A549 (cell line): ENCODE results near the gene SDS. TPM values are rescaled to one million over a fixed set of nuclear protein-coding genes. Genes with fewer than 3 reads are reported as not detected.
"Not testable (repeated sequence)": the region's sequence is repeated elsewhere in the genome, so short reads cannot be mapped to it uniquely, and the experiment has no call there.

ENCODE experiments used
- ATAC-seq, 2 experiments: fragments of 200-7000 bp in 1 of 2; fragments of >200 bp in 1 of 2; cut with Nextera tagmentation in 1 of 2; cut with Tn5 transposase in 1 of 2; 3 replicates each; pipeline versions ENCODE4 v1.8.0 to v1.9.1; 2018 to 2020; ENCODE audit warnings: mild to moderate bottlenecking in 1 of 2, moderate library complexity in 1 of 2
- CTCF ChIA-PET: fragments of 300-600 bp; sonication (Branson Sonifier 250); formaldehyde crosslinking; extraction: SDS; loops from one replicate; lab custom pipeline; 2021; ENCODE audit warnings: antibody characterized with exemption, inconsistent platforms; lab: Yijun Ruan, JAX
- POLR2A ChIA-PET: fragments of 350-600 bp; formaldehyde crosslinking; extraction: SDS; loops from one replicate; lab custom pipeline; 2021; ENCODE audit warnings: antibody characterized with exemption, inconsistent platforms; lab: Yijun Ruan, JAX
- DNase-seq, 2 experiments: peaks; one replicate each; pipeline versions ENCODE4 v3.0.0 to v3.0.0-alpha.2; 2011 to 2016; ENCODE audit warnings: low read depth in 1 of 2, low spot score in 1 of 2
- FAIRE-seq: peaks from 2 replicates; lab custom pipeline; 2011; peaks lifted over from hg19 to GRCh38; lab: Jason Lieb, UNC
- H3K27ac ChIP-seq, 2 experiments: fragments of >200 bp; sonication (Bioruptor Twin); formaldehyde crosslinking; 3 replicates each; pipeline ENCODE4 v1.5.1; 2016 to 2017
- H3K4me1 ChIP-seq: fragments of >200 bp; sonication (Bioruptor Twin); formaldehyde crosslinking; 3 replicates; pipeline ENCODE4 v1.6.1; 2016
- H3K4me2 ChIP-seq: fragments of >200 bp; sonication (Bioruptor Twin); formaldehyde crosslinking; 3 replicates; pipeline ENCODE4 v1.6.1; 2016
- H3K4me3 ChIP-seq: fragments of >200 bp; sonication (Bioruptor Twin); formaldehyde crosslinking; 3 replicates; pipeline ENCODE4 v1.5.1; 2016
- H3K9me3 ChIP-seq: fragments of >200 bp; sonication (Bioruptor Twin); formaldehyde crosslinking; 3 replicates; pipeline ENCODE4 v1.6.1; 2016
- CBX2 ChIP-seq: fragments of 200-600 bp; sonication (generic); IDR thresholded peaks from 2 replicates; pipeline ENCODE4 v1.6.1; 2016; ENCODE audit warnings: low read depth, mild to moderate bottlenecking, borderline replicate concordance
- CEBPB ChIP-seq, 2 experiments: fragments of >200 bp in 1 of 2; sonication (Bioruptor Twin) in 1 of 2; formaldehyde crosslinking in 1 of 2; IDR thresholded peaks; 2 replicates each; pipeline ENCODE4 v1.6.1; 2012 to 2016
- CHD2 ChIP-seq: fragments of 150-350 bp; IDR thresholded peaks from 2 replicates; pipeline ENCODE4 v1.6.1; 2014; ENCODE audit warnings: low read length; ENCODE audit not compliant: partially characterized antibody
- CHD4 ChIP-seq: fragments of 200-600 bp; sonication (generic); IDR thresholded peaks from 2 replicates; pipeline ENCODE4 v1.6.1; 2016; ENCODE audit warnings: antibody characterized with exemption, mild to moderate bottlenecking, borderline replicate concordance
- EHF ChIP-seq: fragments of 250-450 bp; sonication (Bioruptor Pico); IDR thresholded peaks from 2 replicates; pipeline ENCODE4 v1.5.0; 2020; ENCODE audit warnings: mild to moderate bottlenecking
- EHMT2 ChIP-seq: fragments of 200-600 bp; sonication (generic); IDR thresholded peaks from 2 replicates; pipeline ENCODE4 v1.6.1; 2016; ENCODE audit warnings: antibody characterized with exemption, low read depth, mild to moderate bottlenecking, moderate library complexity
- FOSB ChIP-seq: fragments of 250-450 bp; sonication (Bioruptor Pico); IDR thresholded peaks from 2 replicates; pipeline ENCODE4 v1.5.0; 2020; ENCODE audit warnings: mild to moderate bottlenecking, moderate library complexity
- FOXS1 ChIP-seq: fragments of 250-450 bp; sonication (Bioruptor Pico); IDR thresholded peaks from 2 replicates; pipeline ENCODE4 v1.5.0; 2020; ENCODE audit warnings: mild to moderate bottlenecking, moderate library complexity
- GATA3 ChIP-seq: IDR thresholded peaks from 2 replicates; pipeline ENCODE4 v1.6.1; 2012; ENCODE audit warnings: borderline replicate concordance
- HEYL ChIP-seq: fragments of 250-450 bp; sonication (Bioruptor Pico); IDR thresholded peaks from 2 replicates; pipeline ENCODE4 v1.8.0; 2021; ENCODE audit warnings: mild to moderate bottlenecking, moderate library complexity
- JUN ChIP-seq, 2 experiments: fragments of >200 bp; sonication (Bioruptor Twin); formaldehyde crosslinking; IDR thresholded peaks; 2 replicates in 1 of 2; 3 replicates in 1 of 2; pipeline ENCODE4 v1.6.1; 2016 to 2017
- KDM1A ChIP-seq: fragments of 200-600 bp; sonication (generic); IDR thresholded peaks from 2 replicates; pipeline ENCODE4 v1.6.1; 2016; ENCODE audit warnings: low read depth, mild to moderate bottlenecking
- MAZ ChIP-seq: fragments of 150-350 bp; IDR thresholded peaks from 2 replicates; pipeline ENCODE4 v1.6.1; 2014; ENCODE audit warnings: antibody characterized with exemption, low read depth, low read length, borderline replicate concordance
- MYC ChIP-seq: IDR thresholded peaks from 2 replicates; pipeline ENCODE4 v1.6.1; 2012; ENCODE audit warnings: mild to moderate bottlenecking, inconsistent platforms, low read length, improper control_type of control experiment, borderline replicate concordance
- NFE2L2 ChIP-seq: fragments of 150-350 bp; conservative IDR thresholded peaks from 2 replicates; pipeline ENCODE4 v1.6.1; 2014; ENCODE audit warnings: low read length
- NR3C1 ChIP-seq: fragments of >200 bp; sonication (Bioruptor Twin); formaldehyde crosslinking; IDR thresholded peaks from 3 replicates; pipeline ENCODE4 v1.6.1; 2017
- PHF8 ChIP-seq: fragments of 200-600 bp; sonication (generic); IDR thresholded peaks from 2 replicates; pipeline ENCODE4 v1.6.1; 2016; ENCODE audit warnings: low read depth, mild to moderate bottlenecking, antibody characterized with exemption, moderate library complexity, borderline replicate concordance
- POLR2AphosphoS2 ChIP-seq: conservative IDR thresholded peaks from 2 replicates; pipeline ENCODE4 v1.6.1; 2012; ENCODE audit warnings: low read length, improper control_type of control experiment, inconsistent platforms
- RAD21 ChIP-seq, 2 experiments: fragments of >200 bp in 1 of 2; sonication (Bioruptor Twin) in 1 of 2; formaldehyde crosslinking in 1 of 2; IDR thresholded peaks in 1 of 2; conservative IDR thresholded peaks in 1 of 2; 2 replicates in 1 of 2; 3 replicates in 1 of 2; pipeline ENCODE4 v1.6.1; 2012 to 2018; ENCODE audit warnings: inconsistent platforms in 1 of 2
- RCOR1 ChIP-seq: fragments of 150-350 bp; IDR thresholded peaks from 2 replicates; pipeline ENCODE4 v1.6.1; 2014; ENCODE audit warnings: antibody characterized with exemption, low read length, low read depth
- RFX5 ChIP-seq: fragments of 450-650 bp; IDR thresholded peaks from 2 replicates; pipeline ENCODE4 v1.7.1; 2014; ENCODE audit warnings: antibody characterized with exemption, mild to moderate bottlenecking, moderate library complexity
- SREBF2 ChIP-seq: fragments of 450-650 bp; IDR thresholded peaks from 2 replicates; pipeline ENCODE4 v1.6.1; 2014; ENCODE audit warnings: mild to moderate bottlenecking, moderate library complexity
- TFCP2L1 ChIP-seq: fragments of 250-450 bp; sonication (Bioruptor Pico); IDR thresholded peaks from 2 replicates; pipeline ENCODE4 v1.5.0; 2021; ENCODE audit warnings: mild to moderate bottlenecking
- ZC3H11A ChIP-seq: fragments of 450-650 bp; IDR thresholded peaks from 2 replicates; pipeline ENCODE4 v1.6.1; 2014; ENCODE audit warnings: antibody characterized with exemption, mild to moderate bottlenecking
- ZFP36 ChIP-seq: fragments of 450-650 bp; IDR thresholded peaks from 2 replicates; pipeline ENCODE4 v1.6.1; 2014; ENCODE audit warnings: borderline replicate concordance; ENCODE audit not compliant: partially characterized antibody
- ZSCAN20 ChIP-seq: fragments of 250-450 bp; sonication (Bioruptor Pico); IDR thresholded peaks from 2 replicates; pipeline ENCODE4 v1.8.0; 2022; ENCODE audit warnings: mild to moderate bottlenecking, moderate library complexity
- WGBS: methylation state at CpG from one replicate; pipeline ENCODE4 v1.1.6; 2017; ENCODE audit errors: missing lambda C conversion rate; 5-methylcytosine and 5-hydroxymethylcytosine counted together
- polyA plus RNA-seq, 4 experiments: library from polyadenylated mRNA; depleted of rRNA in 3 of 4; stranded (reverse); fragments of >200 nt; fragmentation: RNase III in 1 of 4; extraction: RNeasy Plus Mini Kit Qiagen cat#74134 plus additional on column Dnase treatment in 1 of 4; gene quantifications; 2 replicates in 3 of 4; 3 replicates in 1 of 4; pipeline ENCODE4 v1.2.3, GENCODE V29; 2011 to 2017
- TF ChIP-seq, protein P1 (sequence below): fragments of >200 bp; sonication (Bioruptor Twin); formaldehyde crosslinking; IDR thresholded peaks from 2 replicates; pipeline ENCODE4 v1.6.1; 2016
- TF ChIP-seq, protein P2 (sequence below): fragments of 250-450 bp; sonication (Bioruptor Pico); IDR thresholded peaks from 2 replicates; pipeline ENCODE4 v1.5.0; 2021; ENCODE audit warnings: mild to moderate bottlenecking, moderate library complexity, borderline replicate concordance
- TF ChIP-seq, protein P3 (sequence below): fragments of 250-450 bp; sonication (Bioruptor Pico); IDR thresholded peaks from 2 replicates; pipeline ENCODE4 v1.5.0; 2020; ENCODE audit warnings: low read depth, mild to moderate bottlenecking, moderate library complexity
- TF ChIP-seq, protein P4 (sequence below): IDR thresholded peaks from 2 replicates; pipeline ENCODE4 v1.6.1; 2012
- TF ChIP-seq, protein P5 (sequence below): fragments of 200-600 bp; sonication (generic); IDR thresholded peaks from 2 replicates; pipeline ENCODE4 v1.6.1; 2016; ENCODE audit warnings: antibody characterized with exemption, mild to moderate bottlenecking, moderate library complexity

The SDS gene
- polyA plus RNA-seq, 2 of the 4 experiments (the other 2 are of a cell fraction), result 3.9 to 7.3 TPM

DNA sequence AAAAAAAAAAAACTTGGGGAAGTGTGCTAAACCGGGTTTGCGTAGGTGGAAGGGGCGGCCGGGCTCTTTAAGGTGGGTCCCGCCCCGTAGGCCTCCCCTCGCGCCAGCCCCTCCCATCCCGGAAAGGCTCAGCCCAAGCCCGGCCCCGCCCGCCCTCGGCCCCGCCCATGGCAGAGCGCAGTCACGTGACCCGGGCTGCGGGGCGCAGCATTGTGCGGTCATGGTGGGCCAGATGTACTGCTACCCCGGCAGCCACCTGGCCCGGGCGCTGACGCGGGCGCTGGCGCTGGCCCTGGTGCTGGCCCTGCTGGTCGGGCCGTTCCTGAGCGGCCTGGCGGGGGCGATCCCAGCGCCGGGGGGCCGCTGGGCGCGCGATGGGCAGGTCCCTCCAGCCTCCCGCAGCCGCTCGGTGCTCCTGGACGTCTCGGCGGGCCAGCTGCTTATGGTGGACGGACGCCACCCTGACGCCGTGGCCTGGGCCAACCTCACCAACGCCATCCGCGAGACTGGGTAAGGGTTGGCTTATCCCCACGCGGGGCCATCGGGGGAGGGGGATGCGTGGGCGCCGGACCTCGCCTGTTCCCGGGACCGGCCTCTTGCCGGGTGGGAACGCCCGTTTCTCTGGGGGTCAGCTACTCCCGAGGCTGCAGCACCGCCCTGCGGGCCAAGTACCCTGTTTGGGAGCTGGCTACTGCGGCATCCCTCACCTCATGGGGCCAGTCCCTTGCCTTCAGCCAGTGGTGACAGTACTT is 45.1 kb downstream of the SDS start, which contains the start of gene PLBD2 (continued):
- TF ChIP-seq RCOR1, result no peak
- no peak for TF ChIP-seq NFE2L2
- no peak for TF ChIP-seq TFCP2L1
- no peak for TF ChIP-seq ZC3H11A
- no peak for TF ChIP-seq CBX2
- TF ChIP-seq GATA3, result no peak
- TF ChIP-seq PHF8, result peak; percentile 88
- no peak for TF ChIP-seq EHMT2
- no peak for TF ChIP-seq KDM1A
- TF ChIP-seq JUN (IDR thresholded peaks at IDR 0.05), result peak; percentile 26 to 54; a peak in 1 of 5 replicates
- no peak for TF ChIP-seq HEYL
- no peak for TF ChIP-seq FOSB (CRISPR knock-in tag)
- no peak for TF ChIP-seq SREBF2
- no peak for TF ChIP-seq CHD2
- TF ChIP-seq RAD21 (conservative IDR thresholded peaks at IDR 0.05 in 1 of 2, IDR thresholded peaks at IDR 0.05 in 1 of 2), result no peak
- no peak for TF ChIP-seq FOXS1 (CRISPR knock-in tag)
- TF ChIP-seq NR3C1, result no peak
- no peak for TF ChIP-seq CHD4
- TF ChIP-seq, protein P1, sequence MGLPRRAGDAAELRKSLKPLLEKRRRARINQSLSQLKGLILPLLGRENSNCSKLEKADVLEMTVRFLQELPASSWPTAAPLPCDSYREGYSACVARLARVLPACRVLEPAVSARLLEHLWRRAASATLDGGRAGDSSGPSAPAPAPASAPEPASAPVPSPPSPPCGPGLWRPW, result no peak
- TF ChIP-seq ZFP36, result no peak
- no peak for TF ChIP-seq EHF (CRISPR knock-in tag)
- TF ChIP-seq POLR2AphosphoS2, result no peak
- TF ChIP-seq, protein P2, sequence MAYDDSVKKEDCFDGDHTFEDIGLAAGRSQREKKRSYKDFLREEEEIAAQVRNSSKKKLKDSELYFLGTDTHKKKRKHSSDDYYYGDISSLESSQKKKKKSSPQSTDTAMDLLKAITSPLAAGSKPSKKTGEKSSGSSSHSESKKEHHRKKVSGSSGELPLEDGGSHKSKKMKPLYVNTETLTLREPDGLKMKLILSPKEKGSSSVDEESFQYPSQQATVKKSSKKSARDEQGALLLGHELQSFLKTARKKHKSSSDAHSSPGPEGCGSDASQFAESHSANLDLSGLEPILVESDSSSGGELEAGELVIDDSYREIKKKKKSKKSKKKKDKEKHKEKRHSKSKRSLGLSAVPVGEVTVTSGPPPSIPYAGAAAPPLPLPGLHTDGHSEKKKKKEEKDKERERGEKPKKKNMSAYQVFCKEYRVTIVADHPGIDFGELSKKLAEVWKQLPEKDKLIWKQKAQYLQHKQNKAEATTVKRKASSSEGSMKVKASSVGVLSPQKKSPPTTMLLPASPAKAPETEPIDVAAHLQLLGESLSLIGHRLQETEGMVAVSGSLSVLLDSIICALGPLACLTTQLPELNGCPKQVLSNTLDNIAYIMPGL, result no peak
- TF ChIP-seq, protein P3, sequence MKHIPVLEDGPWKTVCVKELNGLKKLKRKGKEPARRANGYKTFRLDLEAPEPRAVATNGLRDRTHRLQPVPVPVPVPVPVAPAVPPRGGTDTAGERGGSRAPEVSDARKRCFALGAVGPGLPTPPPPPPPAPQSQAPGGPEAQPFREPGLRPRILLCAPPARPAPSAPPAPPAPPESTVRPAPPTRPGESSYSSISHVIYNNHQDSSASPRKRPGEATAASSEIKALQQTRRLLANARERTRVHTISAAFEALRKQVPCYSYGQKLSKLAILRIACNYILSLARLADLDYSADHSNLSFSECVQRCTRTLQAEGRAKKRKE (CRISPR knock-in tag), result no peak
- TF ChIP-seq RFX5, result no peak
- TF ChIP-seq, protein P4, sequence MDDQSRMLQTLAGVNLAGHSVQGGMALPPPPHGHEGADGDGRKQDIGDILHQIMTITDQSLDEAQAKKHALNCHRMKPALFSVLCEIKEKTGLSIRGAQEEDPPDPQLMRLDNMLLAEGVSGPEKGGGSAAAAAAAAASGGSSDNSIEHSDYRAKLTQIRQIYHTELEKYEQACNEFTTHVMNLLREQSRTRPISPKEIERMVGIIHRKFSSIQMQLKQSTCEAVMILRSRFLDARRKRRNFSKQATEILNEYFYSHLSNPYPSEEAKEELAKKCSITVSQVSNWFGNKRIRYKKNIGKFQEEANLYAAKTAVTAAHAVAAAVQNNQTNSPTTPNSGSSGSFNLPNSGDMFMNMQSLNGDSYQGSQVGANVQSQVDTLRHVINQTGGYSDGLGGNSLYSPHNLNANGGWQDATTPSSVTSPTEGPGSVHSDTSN, result no peak
- peak; percentile 71; the same call in 1 of the 2 replicates for TF ChIP-seq MYC
- TF ChIP-seq CEBPB (IDR thresholded peaks at IDR 0.05), result no peak
- no peak for TF ChIP-seq MAZ
- no peak for TF ChIP-seq ZSCAN20
- TF ChIP-seq, protein P5, sequence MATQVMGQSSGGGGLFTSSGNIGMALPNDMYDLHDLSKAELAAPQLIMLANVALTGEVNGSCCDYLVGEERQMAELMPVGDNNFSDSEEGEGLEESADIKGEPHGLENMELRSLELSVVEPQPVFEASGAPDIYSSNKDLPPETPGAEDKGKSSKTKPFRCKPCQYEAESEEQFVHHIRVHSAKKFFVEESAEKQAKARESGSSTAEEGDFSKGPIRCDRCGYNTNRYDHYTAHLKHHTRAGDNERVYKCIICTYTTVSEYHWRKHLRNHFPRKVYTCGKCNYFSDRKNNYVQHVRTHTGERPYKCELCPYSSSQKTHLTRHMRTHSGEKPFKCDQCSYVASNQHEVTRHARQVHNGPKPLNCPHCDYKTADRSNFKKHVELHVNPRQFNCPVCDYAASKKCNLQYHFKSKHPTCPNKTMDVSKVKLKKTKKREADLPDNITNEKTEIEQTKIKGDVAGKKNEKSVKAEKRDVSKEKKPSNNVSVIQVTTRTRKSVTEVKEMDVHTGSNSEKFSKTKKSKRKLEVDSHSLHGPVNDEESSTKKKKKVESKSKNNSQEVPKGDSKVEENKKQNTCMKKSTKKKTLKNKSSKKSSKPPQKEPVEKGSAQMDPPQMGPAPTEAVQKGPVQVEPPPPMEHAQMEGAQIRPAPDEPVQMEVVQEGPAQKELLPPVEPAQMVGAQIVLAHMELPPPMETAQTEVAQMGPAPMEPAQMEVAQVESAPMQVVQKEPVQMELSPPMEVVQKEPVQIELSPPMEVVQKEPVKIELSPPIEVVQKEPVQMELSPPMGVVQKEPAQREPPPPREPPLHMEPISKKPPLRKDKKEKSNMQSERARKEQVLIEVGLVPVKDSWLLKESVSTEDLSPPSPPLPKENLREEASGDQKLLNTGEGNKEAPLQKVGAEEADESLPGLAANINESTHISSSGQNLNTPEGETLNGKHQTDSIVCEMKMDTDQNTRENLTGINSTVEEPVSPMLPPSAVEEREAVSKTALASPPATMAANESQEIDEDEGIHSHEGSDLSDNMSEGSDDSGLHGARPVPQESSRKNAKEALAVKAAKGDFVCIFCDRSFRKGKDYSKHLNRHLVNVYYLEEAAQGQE, result peak; percentile 79
- TF ChIP-seq, all 56 proteins: peak for 10

DNA sequence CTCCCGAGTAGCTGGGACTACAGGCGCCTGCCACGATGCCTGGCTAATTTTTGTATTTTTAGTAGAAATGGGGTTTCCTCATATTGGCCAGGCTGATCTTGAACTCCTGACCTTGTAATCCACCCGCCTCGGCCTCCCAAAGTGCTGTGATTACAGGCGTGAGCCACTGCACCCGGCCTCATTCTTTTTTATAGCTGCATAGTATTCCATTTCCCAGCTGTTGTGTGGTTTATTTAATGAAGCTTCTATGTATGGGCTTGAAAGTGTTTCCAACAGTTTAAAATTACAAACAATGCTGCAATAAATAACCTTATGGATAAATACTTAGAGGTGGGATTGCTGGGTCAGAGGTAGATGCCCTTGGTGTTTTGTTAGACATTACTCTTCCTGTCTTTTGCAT is 49.5 kb downstream of the SDS start:
- ATAC-seq, FAIRE-seq, POLR2A ChIA-PET, H3K4me1 ChIP-seq, H3K4me2 ChIP-seq, H3K9me3 ChIP-seq, H3K4me3 ChIP-seq, DNase-seq, H3K27ac ChIP-seq: not testable (repeated sequence)
- CTCF ChIA-PET, result interaction anchor here (0.5 to 3.0 kb wide), 4 partner anchors 13 to 72 kb away, joined by 3 to 11 read pairs (median 4); no protein-coding TSS in a partner anchor
- 48% methylated on average over 7 of the region's 7 CpGs for WGBS
